NOMO-1 treated with dmso at 0.1 percent for 144 hours (cell line): ENCODE results near the gene TRAK2.
A peak's percentile ranks its signal among the peaks of the same experiment; 100 is the strongest.
"Not testable (repeated sequence)": the region's sequence is repeated elsewhere in the genome, so short reads cannot be mapped to it uniquely, and the experiment has no call there.

Source experiments
- DNase-seq: peaks from one replicate; lab custom pipeline; 2025; ENCODE audit not compliant: unreplicated experiment; lab: John Stamatoyannopoulos, UW

TRAK2 gene

DNA sequence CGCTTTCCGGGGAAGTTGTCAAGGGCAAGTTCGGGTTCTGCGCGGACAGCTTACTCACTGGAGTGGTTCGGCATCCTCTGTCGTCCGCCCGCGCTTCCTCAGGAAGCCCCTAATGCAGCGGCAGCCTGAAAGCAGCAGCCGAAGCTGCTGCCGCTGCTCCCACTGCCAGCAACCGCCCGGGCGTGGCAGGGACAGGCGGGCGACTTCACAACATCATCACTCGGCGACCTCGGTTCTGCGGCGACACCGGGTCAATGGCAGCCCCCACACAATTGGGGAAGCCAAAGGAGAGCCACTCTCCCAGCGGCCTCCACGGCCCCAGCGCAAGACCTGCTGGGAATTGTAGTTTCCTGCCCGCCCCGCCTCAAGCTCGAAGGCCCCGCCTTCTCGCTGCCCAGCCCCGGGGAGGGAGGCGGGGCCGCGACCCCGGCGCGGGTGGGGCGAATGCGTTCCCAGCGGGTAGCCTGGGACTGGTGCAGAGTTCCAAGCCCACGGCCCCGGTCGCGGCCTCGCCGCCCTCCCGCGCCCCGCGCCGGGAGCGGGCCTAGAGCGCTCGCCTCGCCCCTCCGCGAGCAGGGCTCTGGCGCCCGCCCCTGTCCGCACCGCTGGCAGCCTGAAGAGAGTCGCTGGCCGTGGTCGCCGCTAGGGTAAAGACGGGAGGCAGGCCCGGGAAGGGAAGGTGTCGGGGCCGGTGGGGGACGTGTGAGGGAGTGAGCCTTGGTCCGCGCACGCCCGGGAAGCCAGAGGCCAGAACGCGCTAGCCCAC, at the start of gene TRAK2, which contains the start of gene STRADB:
Gene TRAK2, minus strand, starts transcription at position 167 of the 766 bp plus-strand sequence. CDS start 30,951 bp downstream, outside the sequence.
Gene STRADB, plus strand, starts transcription at position 449 of the 766 bp plus-strand sequence. CDS start 3,101 bp downstream, outside the sequence.
- DNase-seq = peak; percentile 96

DNA sequence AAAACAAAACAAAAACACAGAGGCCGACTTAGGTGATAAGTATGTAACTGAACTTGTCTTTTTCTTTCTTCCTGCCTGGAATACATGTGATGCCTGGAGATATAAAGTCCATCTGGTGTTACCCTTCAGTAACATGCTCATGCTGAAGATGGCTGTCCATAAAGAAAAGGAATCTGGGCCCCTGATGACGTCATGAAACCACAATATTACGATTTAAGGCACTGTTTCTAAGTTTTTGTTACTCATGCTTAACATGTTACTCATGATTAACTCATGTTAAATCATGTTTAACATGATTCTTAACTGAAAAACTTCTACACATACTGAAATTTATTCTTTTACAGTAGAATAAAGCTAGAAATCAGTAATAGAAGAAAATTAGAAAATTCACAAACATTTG, 49.3 kb upstream of the TRAK2 start:
- DNase-seq = no peak

GRCh38 chr2:201496785-201497184, 45.5 kb upstream of the TRAK2 start:
- DNase-seq = no peak

GRCh38 chr2:201490291-201490690, 39.0 kb upstream of the TRAK2 start:
- DNase-seq = no peak

DNA sequence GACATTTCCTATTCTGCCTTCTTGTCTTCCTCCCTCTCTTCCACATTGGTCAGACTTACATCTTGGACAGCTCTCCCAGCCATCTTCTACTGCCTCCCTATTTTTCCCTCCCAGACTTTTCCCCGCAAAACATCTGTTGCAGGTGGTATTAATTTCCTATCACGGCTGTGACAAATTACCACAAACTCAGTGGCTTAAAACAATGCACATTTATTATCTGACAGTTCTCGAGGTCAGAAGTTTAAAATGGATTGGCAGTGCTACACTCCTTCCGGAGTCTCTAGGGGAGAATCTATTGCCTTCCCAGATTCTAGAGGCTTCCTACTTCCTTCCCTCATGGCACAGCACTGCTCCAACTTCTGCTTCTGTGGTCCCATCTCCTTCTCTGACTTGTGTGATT, 33.5 kb upstream of the TRAK2 start:
- no peak for DNase-seq

- DNase-seq = not testable (repeated sequence)
Observed at GRCh38 chr2:201483758-201484157, 32.5 kb upstream of the TRAK2 start.

GRCh38 chr2:201483342-201483741, 32.1 kb upstream of the TRAK2 start:
- no peak for DNase-seq

DNA sequence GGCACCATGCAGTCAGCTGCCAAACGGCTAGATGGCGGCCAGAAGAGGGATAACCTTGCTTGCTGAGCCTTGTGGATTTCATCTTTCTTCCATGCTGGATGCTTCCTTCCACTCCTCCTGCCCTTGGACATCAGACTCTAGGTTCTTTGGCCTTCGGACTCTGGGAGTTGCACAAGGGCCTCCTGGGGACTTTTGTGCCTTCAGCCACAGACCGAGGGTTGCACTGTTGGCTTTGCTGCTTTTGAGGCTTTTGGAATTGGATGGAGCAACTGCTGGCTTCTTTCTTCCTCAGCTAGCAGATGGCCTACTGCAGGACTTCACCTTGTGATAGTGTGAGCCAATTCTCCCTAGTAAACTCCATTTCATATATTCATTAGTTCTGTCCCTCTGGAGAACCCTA, 31.3 kb upstream of the TRAK2 start:
- DNase-seq = no peak

- no peak for DNase-seq
Observed at GRCh38 chr2:201472411-201472810, 21.2 kb upstream of the TRAK2 start.

DNA sequence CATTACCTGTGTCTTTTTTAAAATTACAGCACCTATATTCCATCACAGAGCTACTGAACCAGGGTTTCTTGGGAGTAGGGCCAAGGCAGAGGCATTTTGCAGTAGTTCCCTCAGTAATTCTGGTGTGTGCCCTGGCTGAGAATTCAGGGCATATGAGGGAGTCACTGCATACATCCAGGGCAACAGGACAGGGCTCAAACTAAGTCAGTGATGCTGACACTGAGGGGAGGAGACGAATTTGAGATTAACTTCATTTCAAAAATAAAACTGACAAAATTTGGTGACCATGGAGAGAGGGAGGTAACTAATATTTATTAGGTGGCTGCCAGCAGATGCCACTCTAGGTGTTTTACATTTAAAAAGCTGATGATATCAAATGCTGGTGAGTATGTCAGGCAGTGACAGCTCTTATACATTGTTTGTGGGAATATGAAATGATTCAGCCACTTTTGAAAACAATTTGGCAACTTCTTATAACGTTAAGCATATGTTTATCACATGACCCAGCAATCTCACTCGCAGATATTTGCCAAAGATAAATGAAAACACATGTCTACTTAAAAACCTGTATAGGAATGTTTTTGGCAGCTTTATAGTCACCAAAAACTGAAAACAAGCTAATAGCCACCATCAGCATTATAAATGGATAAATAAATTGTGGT, 20.6 kb upstream of the TRAK2 start:
- no peak for DNase-seq

DNA sequence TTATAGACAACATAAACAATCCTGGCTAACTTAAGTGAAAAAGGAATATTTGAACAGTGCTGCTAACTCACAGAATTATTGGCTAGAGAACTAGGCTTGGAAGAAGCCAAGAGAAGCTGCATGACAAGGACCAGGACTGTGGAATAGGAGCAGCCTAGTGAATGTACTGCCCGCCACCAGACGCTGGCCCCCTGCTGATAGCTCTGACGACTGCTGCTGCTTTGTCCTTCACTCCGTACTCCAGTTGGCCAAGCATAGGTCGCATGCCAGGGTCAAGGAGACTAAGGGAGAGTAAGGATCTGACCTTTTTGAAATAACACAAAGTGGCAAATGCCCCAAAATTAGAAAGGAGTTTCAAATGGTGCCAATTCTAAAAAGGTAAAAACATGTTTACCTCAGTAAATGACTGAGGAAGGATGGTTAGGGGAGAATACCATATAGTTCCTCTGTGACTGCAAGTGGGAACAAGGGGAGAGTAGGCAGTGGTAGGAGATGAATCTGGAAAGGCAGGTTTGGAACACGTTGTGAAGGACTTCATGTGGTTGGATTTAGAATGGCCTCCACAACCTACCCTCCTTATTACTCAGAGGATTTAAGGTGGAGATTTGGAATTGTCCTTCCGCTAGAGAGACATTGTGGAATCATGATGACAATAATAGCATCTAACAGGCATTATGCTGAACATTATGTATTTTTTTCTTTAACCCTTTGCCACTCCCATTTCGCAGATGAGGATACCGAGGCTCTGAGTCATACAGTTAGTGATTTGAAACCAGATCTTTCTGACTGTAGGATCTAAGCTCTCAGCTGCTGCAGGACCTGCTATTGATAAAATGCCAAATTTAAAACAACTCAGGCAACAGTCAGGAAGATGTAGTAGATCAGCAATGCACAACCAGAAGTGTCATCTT, 19.8 kb upstream of the TRAK2 start:
- DNase-seq = no peak

DNA sequence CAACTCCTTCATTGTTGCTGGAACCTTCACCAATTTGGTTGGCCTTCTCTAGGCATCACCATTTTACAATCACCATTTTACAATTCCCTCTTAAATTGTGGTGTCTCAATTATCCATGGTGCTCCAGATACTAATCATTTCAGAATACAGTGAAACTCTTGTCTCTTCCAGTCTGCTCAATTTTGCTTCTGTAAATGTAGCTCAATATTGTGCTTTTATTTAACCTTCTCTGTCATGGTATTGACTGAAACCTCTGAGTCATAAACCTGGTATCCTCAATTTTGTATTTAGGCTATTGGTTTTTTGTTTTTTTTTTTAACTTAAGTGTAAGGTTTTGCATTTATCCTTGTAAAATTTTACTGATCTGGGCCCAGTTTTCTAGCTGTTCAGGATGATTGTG, 16.4 kb upstream of the TRAK2 start:
- DNase-seq = no peak

DNA sequence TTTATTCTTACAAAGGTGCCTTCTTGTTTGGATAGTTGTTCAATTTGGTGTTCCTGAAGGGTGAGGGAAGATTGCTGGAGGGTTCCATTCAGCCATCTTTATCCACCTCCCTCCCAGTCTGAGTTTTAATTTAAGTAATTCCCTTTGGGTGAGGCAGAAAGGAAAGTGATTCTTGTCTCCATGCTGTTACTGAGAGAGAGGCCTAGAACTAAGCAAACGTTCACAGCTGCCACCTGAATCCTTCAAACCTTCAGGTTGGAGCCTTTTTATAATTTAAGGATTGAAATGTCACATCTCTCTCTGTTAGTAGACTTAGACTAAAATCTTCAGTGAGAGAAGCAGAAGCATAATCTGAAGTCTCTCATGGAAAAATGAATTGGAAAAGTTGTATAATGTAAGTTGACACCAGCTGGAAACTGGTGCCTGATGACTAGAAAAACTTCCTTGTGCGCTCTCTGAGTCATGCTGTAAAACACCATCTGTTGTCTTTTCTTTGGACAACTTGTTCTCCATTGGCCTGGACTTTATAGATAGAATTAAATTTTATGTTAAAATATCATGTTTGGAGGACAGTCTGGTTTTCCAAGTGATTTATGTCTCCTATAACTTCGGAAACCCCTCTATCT, 14.9 kb upstream of the TRAK2 start:
- no peak for DNase-seq

DNA sequence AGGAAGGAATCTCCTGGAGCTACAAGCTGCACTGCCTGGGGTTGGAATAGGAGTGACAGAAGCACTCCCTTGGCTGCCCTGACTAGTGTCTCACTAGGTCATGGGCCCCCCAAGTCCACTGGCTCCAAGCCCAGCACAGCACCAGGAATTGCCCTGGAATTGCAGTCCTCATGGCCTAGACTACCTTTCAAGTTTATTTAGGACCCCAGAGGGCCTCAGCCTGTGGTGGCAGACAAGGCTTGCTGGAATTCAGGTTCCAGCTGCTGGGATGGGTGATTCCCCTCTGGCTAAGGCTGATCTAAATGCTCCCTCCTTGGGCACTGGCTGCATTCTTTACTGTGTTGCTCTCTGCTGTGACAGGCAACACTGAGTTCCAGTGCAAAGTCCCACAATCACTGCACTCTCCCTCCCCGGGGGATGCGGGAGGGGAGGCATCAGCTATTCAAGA, 14.3 kb upstream of the TRAK2 start:
- DNase-seq = no peak

- no peak for DNase-seq
Observed at GRCh38 chr2:201464547-201464946, 13.3 kb upstream of the TRAK2 start.

GRCh38 chr2:201460532-201460931, 9.3 kb upstream of the TRAK2 start:
- DNase-seq = no peak

DNA sequence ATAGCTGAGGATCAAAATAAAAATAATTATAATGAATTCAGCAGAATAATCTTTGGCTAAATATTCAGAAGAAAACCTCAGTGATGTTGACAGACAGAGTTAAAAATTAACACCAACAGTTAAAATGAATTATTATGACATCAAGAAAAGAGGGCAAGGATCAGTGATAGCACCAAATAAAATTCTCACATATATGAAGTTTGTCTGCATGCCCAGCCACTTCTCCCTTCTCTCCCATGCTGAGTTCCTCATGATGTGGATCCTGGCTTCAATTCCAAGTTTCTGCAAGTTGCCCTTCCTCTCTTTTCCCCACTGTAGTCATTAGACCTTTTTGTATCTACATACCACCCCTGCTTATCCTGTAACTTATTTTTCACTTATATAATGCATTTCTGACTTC, 7.1 kb upstream of the TRAK2 start:
- DNase-seq = no peak

DNA sequence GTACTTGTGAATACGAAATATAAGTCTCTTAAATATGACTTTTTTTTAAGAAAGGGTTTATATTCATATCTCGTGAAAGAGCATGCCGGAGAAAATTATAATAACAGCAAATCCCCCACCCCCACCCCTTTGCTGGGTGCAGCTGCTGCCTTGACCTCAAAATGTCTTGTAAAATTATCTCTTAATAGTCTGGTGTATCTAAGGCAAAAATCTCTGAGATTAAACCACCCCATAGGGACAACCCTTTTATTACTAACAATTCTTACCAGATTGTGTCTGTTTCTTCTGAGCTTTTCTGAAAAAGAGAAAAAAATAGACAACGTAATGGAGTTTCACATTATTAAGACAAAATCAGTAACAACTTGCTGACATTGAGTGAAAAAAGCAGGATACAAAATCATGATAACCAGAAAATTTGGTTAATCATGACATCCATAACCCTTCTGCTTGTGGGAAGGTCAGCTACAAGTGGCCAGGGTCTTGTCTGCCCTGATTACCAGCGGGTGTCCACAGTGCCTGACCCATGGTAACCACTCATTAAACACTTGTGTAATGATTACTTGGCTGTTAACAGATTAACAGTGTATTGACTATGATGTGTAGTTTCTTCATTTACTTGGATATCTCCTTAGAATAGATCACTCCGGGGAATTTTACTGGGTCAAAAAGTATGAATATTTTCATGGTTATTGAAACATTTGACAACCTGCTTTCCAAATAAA, 1.8 kb upstream of the TRAK2 start:
- DNase-seq = no peak

DNA sequence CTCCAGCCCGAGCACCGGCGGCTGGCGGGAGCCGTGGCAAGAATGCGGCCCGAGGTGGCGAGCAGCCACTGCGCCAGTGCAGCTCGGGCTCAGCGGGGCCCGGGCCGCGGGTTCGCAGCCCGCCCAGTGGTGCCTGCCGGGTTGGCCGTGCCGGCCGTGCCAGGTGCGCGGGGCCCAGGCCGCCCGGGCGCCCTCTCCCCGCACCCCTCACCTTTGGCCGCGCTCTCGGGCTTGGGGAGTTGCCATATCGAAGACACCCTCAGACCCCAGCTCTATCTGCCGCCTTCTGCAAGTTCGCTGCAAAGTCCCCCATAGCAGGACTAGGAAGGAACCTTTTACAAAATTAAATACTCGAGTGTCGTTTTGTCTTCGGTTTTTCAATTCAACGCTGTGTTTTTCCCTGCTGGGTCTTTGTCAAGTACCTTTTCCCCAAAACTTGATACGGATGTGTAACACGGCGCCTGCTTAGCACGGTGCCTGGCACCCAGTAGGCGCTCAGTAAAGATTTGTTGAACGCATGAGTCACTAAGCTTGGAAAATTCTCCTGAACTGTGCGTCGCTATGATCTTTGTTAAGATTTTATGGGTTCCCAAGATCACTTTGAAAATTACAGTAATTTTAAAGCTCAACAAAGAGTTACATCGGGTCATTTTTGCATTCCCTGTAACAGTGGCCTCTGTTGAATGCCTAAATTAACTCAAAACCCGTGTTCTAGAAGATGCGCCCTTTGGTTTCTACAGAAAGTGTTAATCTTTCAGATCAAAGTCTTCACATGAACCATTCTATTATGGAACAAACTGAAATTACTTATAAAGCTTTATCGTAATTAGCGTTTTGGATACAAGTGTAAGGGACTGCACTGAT, 1.0 kb upstream of the TRAK2 start:
- DNase-seq = no peak
